CD14-positive monocyte (primary cell): ENCODE measurements around the gene ANTXRL. TPM values are rescaled to one million over a fixed set of nuclear protein-coding genes. Genes with fewer than 3 reads are reported as not detected.

ENCODE experiments used
- DNase-seq, 3 donors: peaks; one replicate each; pipeline ENCODE4 v3.0.0-alpha.2; 2011 to 2022
- H2AFZ ChIP-seq: 2 replicates; pipeline ENCODE4 v1.6.0; 2012; ENCODE audit warnings: mild to moderate bottlenecking, low read depth, low read length, inconsistent platforms; ENCODE audit not compliant: insufficient read depth, poor library complexity, severe bottlenecking
- H3K27ac ChIP-seq, 2 donors: 1 replicate in 1 of 2; 2 replicates in 1 of 2; pipeline ENCODE4 v1.5.1; 2012 to 2013; ENCODE audit warnings: low read length in 2 of 2, control low read depth in 1 of 2, inconsistent platforms in 1 of 2, low read depth in 1 of 2, mild to moderate bottlenecking in 1 of 2
- H3K27me3 ChIP-seq, 2 donors: one replicate each; pipeline versions ENCODE4 v1.6.0 to v1.6.1; 2011 to 2013; ENCODE audit warnings: low read length in 2 of 2; ENCODE audit not compliant: control insufficient read depth in 2 of 2, insufficient read depth in 2 of 2
- H3K36me3 ChIP-seq, 2 donors: replicated peaks in 1 of 2; 1 replicate in 1 of 2; 2 replicates in 1 of 2; pipeline versions ENCODE4 v1.5.1 to v1.6.1; 2012 to 2013; ENCODE audit warnings: low read length in 2 of 2, control low read depth in 1 of 2, inconsistent platforms in 1 of 2, mild to moderate bottlenecking in 1 of 2; ENCODE audit not compliant: insufficient read depth in 2 of 2, control insufficient read depth in 1 of 2
- H3K4me1 ChIP-seq, 2 donors: 1 replicate in 1 of 2; 2 replicates in 1 of 2; pipeline versions ENCODE4 v1.5.1 to v1.6.1; 2012 to 2013; ENCODE audit warnings: low read length in 2 of 2, control low read depth in 1 of 2, inconsistent platforms in 1 of 2, mild to moderate bottlenecking in 1 of 2, moderate library complexity in 1 of 2; ENCODE audit not compliant: insufficient read depth in 2 of 2, control insufficient read depth in 1 of 2
- H3K4me2 ChIP-seq: replicated peaks from 2 replicates; pipeline ENCODE3; 2012; ENCODE audit warnings: low read length, moderate library complexity, mild to moderate bottlenecking; ENCODE audit not compliant: poor library complexity, severe bottlenecking; ENCODE audit errors: extremely low read depth
- H3K4me3 ChIP-seq, 3 experiments: fragments of 200-600 bp in 1 of 3; sonication (generic) in 1 of 3; replicated peaks in 1 of 3; 1 replicate in 2 of 3; 2 replicates in 1 of 3; pipeline ENCODE4 v1.5.1; 2011 to 2013; ENCODE audit warnings: low read length in 3 of 3, mild to moderate bottlenecking in 3 of 3, control low read depth in 2 of 3, low read depth in 2 of 3, inconsistent platforms in 1 of 3, moderate library complexity in 1 of 3
- H3K79me2 ChIP-seq: 2 replicates; pipeline ENCODE4 v1.6.0; 2012; ENCODE audit warnings: mild to moderate bottlenecking, control low read depth, inconsistent platforms, low read length, moderate library complexity; ENCODE audit not compliant: insufficient read depth
- H3K9ac ChIP-seq: 2 replicates; pipeline ENCODE4 v1.6.0; 2017; ENCODE audit warnings: low read length, mild to moderate bottlenecking; ENCODE audit not compliant: insufficient read depth, poor library complexity, severe bottlenecking
- H3K9me3 ChIP-seq, 2 donors: replicated peaks in 1 of 2; 1 replicate in 1 of 2; 2 replicates in 1 of 2; pipeline versions ENCODE4 v1.5.1 to v1.6.1; 2012 to 2013; ENCODE audit warnings: low read length in 2 of 2, control low read depth in 1 of 2; ENCODE audit not compliant: control insufficient read depth in 1 of 2, insufficient read depth in 1 of 2
- H4K20me1 ChIP-seq: 2 replicates; pipeline ENCODE4 v1.6.0; 2012; ENCODE audit warnings: mild to moderate bottlenecking, low read length, control low read depth, moderate library complexity; ENCODE audit not compliant: insufficient read depth
- H3K27ac Mint-ChIP-seq, 7 donors: one replicate each; pipeline ENCODE4 v1.8.0; 2020; ENCODE audit warnings: mild to moderate bottlenecking in 7 of 7, mixed read lengths in 7 of 7, moderate library complexity in 6 of 7, inconsistent platforms in 2 of 7
- H3K27me3 Mint-ChIP-seq, 3 donors: one replicate each; pipeline ENCODE4 v1.8.0; 2021 to 2022; ENCODE audit warnings: low read depth in 3 of 3, mild to moderate bottlenecking in 3 of 3, mixed read lengths in 3 of 3, moderate library complexity in 3 of 3, inconsistent platforms in 1 of 3
- H3K36me3 Mint-ChIP-seq, 2 donors: one replicate each; pipeline ENCODE4 v1.8.0; 2020; ENCODE audit warnings: mixed read lengths in 2 of 2, inconsistent platforms in 1 of 2, mild to moderate bottlenecking in 1 of 2
- H3K4me1 Mint-ChIP-seq: one replicate; pipeline ENCODE4 v1.8.0; 2020; ENCODE audit warnings: mild to moderate bottlenecking, mixed read lengths
- H3K4me3 Mint-ChIP-seq, 2 donors: one replicate each; pipeline ENCODE4 v1.8.0; 2020; ENCODE audit warnings: mild to moderate bottlenecking in 2 of 2, mixed read lengths in 2 of 2, moderate library complexity in 1 of 2
- H3K9me3 Mint-ChIP-seq, 7 donors: one replicate each; pipeline ENCODE4 v1.8.0; 2020 to 2022; ENCODE audit warnings: mixed read lengths in 7 of 7, mild to moderate bottlenecking in 6 of 7, moderate library complexity in 6 of 7, inconsistent platforms in 2 of 7
- CTCF ChIP-seq: fragments of 200-600 bp; IDR thresholded peaks from one replicate; pipeline ENCODE4 v1.8.0; 2022; ENCODE audit warnings: antibody characterized with exemption, mild to moderate bottlenecking
- WGBS: methylation state at CpG from one replicate; pipeline ENCODE4 v1.1.5; 2013; ENCODE audit warnings: missing lambda C conversion rate; ENCODE audit not compliant: insufficient coverage; 5-methylcytosine and 5-hydroxymethylcytosine counted together
- intact Hi-C, 2 donors: fragments of 100-400 bp; cut with micrococcal nuclease; formaldehyde crosslinking; loops; one replicate each; pipeline versions ENCODE4 v1.15.0 to v1.15.1; 2023
- polyA minus RNA-seq: library from RNA; depleted of rRNA, polyadenylated mRNA; stranded (reverse); fragments of >200 nt; gene quantifications from 2 replicates; pipeline ENCODE4 v1.2.3, GENCODE V29; 2012
- polyA plus RNA-seq, 3 donors: library from polyadenylated mRNA; depleted of rRNA in 1 of 3; unstranded in 2 of 3; stranded (reverse) in 1 of 3; fragments of 300-500 nt in 2 of 3; fragments of >200 nt in 1 of 3; fragmentation: Illumina TruSeq in 2 of 3; gene quantifications; 1 replicate in 2 of 3; 2 replicates in 1 of 3; pipeline ENCODE4 v1.2.3, GENCODE V29; 2012 to 2021
- total RNA-seq, 12 experiments: library from RNA in 1 of 12; stranded (reverse) in 1 of 12; fragments of 120-200 nt in 1 of 12; gene quantifications; one replicate each; pipeline ENCODE4 v1.2.4 and lab custom pipeline; 2013 to 2026; ENCODE audit warnings: mixed read lengths in 6 of 12, inconsistent platforms in 1 of 12

Gene ANTXRL
- total RNA-seq (2013) = not detected
- polyA plus RNA-seq = not detected
- not detected in 2 replicates for polyA minus RNA-seq
- 0 to 1.2 (median 0) reads per million in 11 experiments for total RNA-seq (lab: John Stamatoyannopoulos, UW)

GRCh38 chr10:46286991-46287693 lies at the start of gene ANTXRL:
Gene ANTXRL, plus strand, starts transcription at chr10:46286997. Its CDS starts 266 bp downstream, at chr10:46287263.
- DNase-seq = no peak
- Mint-ChIP-seq H3K9me3 (peaks cover 0 to 6% (median 2%) of the 10 kb centered on the region in 7 donors), H3K4me3 (no peak within 1 kb of the TSS), H3K4me1 (peaks cover 50% of the 10 kb centered on the region), H3K27me3 (peaks cover 12 to 25% (median 19%) of the 10 kb centered on the region in 3 donors), H3K27ac (peak within 1 kb of the TSS in 3 of 7 donors; percentile 42 to 74 (median 53)), H3K36me3 (no peaks in the 10 kb centered on the region)
- no peaks in the 10 kb centered on the region for H4K20me1 ChIP-seq
- peaks cover 8 to 13% of the 10 kb centered on the region in 2 donors for H3K27me3 ChIP-seq
- H3K27ac ChIP-seq = no peak within 1 kb of the TSS
- no peak within 1 kb of the TSS for H3K9ac ChIP-seq
- H3K79me2 ChIP-seq = no peaks in the 10 kb centered on the region
- peaks cover 54 to 60% of the 10 kb centered on the region in 2 donors for H3K4me1 ChIP-seq
- no peak within 1 kb of the TSS for H3K4me3 ChIP-seq
- 83% methylated on average over 6 of the region's 8 CpGs for WGBS
- H3K36me3 ChIP-seq = no peaks in the 10 kb centered on the region
- H3K9me3 ChIP-seq = no peaks in the 10 kb centered on the region
- peak within 1 kb of the TSS; percentile 57 for H2AFZ ChIP-seq
- H3K4me2 ChIP-seq = no peak within 1 kb of the TSS
- TF ChIP-seq CTCF = no peak
- intact Hi-C loops = no loop called here

DNA sequence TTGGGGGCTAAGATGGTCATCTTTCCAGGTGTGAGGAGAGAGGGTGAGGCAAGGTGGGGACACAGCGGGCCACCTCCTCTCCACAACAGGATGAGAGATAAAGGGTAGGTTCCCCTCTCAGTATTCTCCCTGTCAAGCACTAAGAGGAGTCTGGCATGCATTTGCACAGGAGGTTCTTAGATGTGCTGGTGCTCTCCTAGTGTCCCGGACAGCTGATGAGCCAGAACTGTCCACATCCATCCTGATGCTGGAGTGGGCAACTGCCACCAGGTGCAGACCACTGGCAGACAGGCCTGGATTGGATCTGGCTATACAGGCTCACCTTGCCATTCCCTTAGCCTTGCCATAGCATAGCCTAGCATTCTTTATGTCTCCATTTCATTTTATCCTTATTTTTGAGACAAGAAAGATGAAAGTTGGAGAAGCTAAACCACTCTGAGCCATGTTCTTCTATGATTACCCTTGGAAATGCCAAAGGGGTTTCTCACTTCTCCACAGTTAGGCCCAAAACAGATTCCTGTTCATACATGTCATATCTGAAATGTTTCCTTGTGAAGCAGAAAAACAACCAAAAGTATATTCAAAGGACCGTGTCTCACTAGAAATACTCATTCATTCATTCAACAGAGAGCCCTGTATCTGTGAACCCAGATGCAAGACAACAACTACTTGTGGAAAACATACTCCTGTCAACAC lies 48.8 kb upstream of the ANTXRL start:
- Histone ChIP-seq H3K4me3 (no peak overlapping the region), H4K20me1 (no peaks in the 10 kb centered on the region), H2AFZ (no peak overlapping the region), H3K79me2 (no peaks in the 10 kb centered on the region), H3K36me3 (no peaks in the 10 kb centered on the region), H3K4me1 (no peaks in the 10 kb centered on the region), H3K4me2 (no peak overlapping the region), H3K27ac (no peak overlapping the region), H3K27me3 (no peaks in the 10 kb centered on the region), H3K9me3 (peaks cover 8% of the 10 kb centered on the region in 2 donors), H3K9ac (no peak overlapping the region)
- peaks cover 2% of the 10 kb centered on the region for H3K4me1 Mint-ChIP-seq
- no peak overlapping the region for H3K4me3 Mint-ChIP-seq
- 87% methylated on average over 2 of the region's 3 CpGs for WGBS
- H3K27me3 Mint-ChIP-seq = peaks cover 0 to 4% (median 1%) of the 10 kb centered on the region in 3 donors
- peaks cover 3 to 18% (median 11%) of the 10 kb centered on the region in 7 donors for H3K9me3 Mint-ChIP-seq
- no peak for DNase-seq
- H3K27ac Mint-ChIP-seq = no peak overlapping the region
- TF ChIP-seq CTCF = no peak
- intact Hi-C loops = no loop called here
- no peaks in the 10 kb centered on the region for H3K36me3 Mint-ChIP-seq
